SU-DHL-6 (cell line): ENCODE results near the gene CD83.

Experiments
- H2AFZ ChIP-seq: fragments of 200-600 bp; sonication (generic); 2 replicates; pipeline ENCODE4 v1.6.1; 2014; ENCODE audit warnings: low read depth, mild to moderate bottlenecking, moderate library complexity, mixed read lengths, antibody characterized with exemption, low read length; ENCODE audit not compliant: severe bottlenecking
- H3F3A ChIP-seq: fragments of 200-600 bp; shearing (Covaris generic); 2 replicates; pipeline ENCODE4 v1.6.0; 2016; ENCODE audit warnings: antibody characterized with exemption, mild to moderate bottlenecking; ENCODE audit not compliant: insufficient read depth
- H3K27ac ChIP-seq: fragments of 200-600 bp; sonication (generic); 2 replicates; pipeline ENCODE4 v1.5.1; 2016; ENCODE audit warnings: low read depth, mild to moderate bottlenecking, low read length, moderate library complexity, mixed read lengths
- H3K27me3 ChIP-seq: fragments of 200-600 bp; sonication (generic), shearing (Covaris generic); 2 replicates; pipeline ENCODE4 v1.6.0; 2014; ENCODE audit warnings: mild to moderate bottlenecking, low read length
- H3K36me3 ChIP-seq: fragments of 200-600 bp; sonication (generic); 2 replicates; pipeline ENCODE4 v1.6.1; 2014; ENCODE audit warnings: mild to moderate bottlenecking, low read length, mixed read lengths
- H3K4me2 ChIP-seq: fragments of 300-600, 200-600 bp; shearing (Covaris generic), sonication (generic); 2 replicates; pipeline ENCODE4 v1.6.0; 2014; ENCODE audit warnings: low read length, low read depth, mild to moderate bottlenecking; ENCODE audit not compliant: poor library complexity, severe bottlenecking
- H3K4me3 ChIP-seq: fragments of 200-600 bp; sonication (generic); 2 replicates; pipeline ENCODE4 v1.5.1; 2014; ENCODE audit warnings: antibody characterized with exemption, low read length, mild to moderate bottlenecking, mixed read lengths; ENCODE audit not compliant: insufficient read depth, poor library complexity, severe bottlenecking
- H3K79me2 ChIP-seq: fragments of 200-600 bp; sonication (generic); 2 replicates; pipeline ENCODE4 v1.6.1; 2014; ENCODE audit warnings: mild to moderate bottlenecking, low read length, moderate library complexity; ENCODE audit not compliant: insufficient read depth
- H3K9ac ChIP-seq: fragments of 200-600 bp; sonication (generic); 2 replicates; pipeline ENCODE4 v1.7.0; 2014; ENCODE audit warnings: mild to moderate bottlenecking, low read length
- H3K9me2 ChIP-seq: fragments of 200-600 bp; sonication (generic); replicated peaks from 2 replicates; pipeline ENCODE4 v1.6.1; 2014; ENCODE audit warnings: low read length; ENCODE audit not compliant: insufficient read depth
- H3K9me3 ChIP-seq: fragments of 200-600 bp; sonication (generic); 2 replicates; pipeline ENCODE4 v1.6.1; 2014; ENCODE audit warnings: low read length, mixed read lengths; ENCODE audit not compliant: insufficient read depth
- H4K20me1 ChIP-seq: fragments of 200-600 bp; sonication (generic); 2 replicates; pipeline ENCODE4 v1.6.1; 2014; ENCODE audit warnings: low read depth, mild to moderate bottlenecking, antibody characterized with exemption, low read length, moderate library complexity, mixed read lengths
- CTCF ChIP-seq: fragments of 200-600 bp; sonication (generic); IDR thresholded peaks from one replicate; pipeline ENCODE4 v1.5.1; 2017; ENCODE audit warnings: antibody characterized with exemption, mild to moderate bottlenecking, low read length, moderate library complexity; ENCODE audit not compliant: insufficient read depth, poor library complexity, severe bottlenecking
- EZH2phosphoT487 ChIP-seq: fragments of 200-600 bp; sonication (generic), shearing (Covaris generic); conservative IDR thresholded peaks from 2 replicates; pipeline ENCODE4 v1.6.1; 2018; ENCODE audit warnings: mild to moderate bottlenecking, antibody characterized with exemption, low read length, moderate library complexity, mixed read lengths

The CD83 gene

DNA sequence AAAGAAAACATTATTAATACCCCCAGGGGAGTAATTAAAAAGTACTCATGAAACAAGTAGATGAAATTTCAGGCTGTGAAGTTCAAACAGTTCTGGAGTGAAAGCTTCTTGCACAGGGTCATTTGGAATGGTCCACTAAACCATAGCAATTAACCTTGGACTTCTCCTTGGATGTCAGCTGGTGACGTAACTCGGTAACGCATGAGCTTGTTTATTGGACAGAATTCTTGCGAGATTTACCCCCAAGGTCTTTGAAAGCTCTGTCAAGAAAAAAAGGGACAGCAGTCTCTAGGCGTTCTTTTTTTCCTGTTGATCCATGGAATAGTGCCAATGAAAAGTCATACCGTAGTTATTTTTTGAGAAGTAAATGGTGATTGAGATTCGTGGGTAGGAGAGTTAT lies 2.2 kb downstream of the CD83 start:
- Histone ChIP-seq H3K4me2 (peak overlapping the region; percentile 68), H2AFZ (no peak overlapping the region), H3K9ac (peak overlapping the region; percentile 82), H3K9me2 (no peaks in the 10 kb centered on the region), H3K27ac (peak overlapping the region; percentile 60; the same call in 1 of the 2 replicates), H4K20me1 (peaks cover 13% of the 10 kb centered on the region; the same call in 1 of the 2 replicates), H3K36me3 (peaks cover 38% of the 10 kb centered on the region), H3K79me2 (peaks cover 71% of the 10 kb centered on the region), H3K27me3 (no peaks in the 10 kb centered on the region), H3K9me3 (no peaks in the 10 kb centered on the region), H3K4me3 (peak overlapping the region; percentile 75), H3F3A (peaks cover 33% of the 10 kb centered on the region)
- TF ChIP-seq CTCF: no peak
- TF ChIP-seq EZH2phosphoT487: no peak

DNA sequence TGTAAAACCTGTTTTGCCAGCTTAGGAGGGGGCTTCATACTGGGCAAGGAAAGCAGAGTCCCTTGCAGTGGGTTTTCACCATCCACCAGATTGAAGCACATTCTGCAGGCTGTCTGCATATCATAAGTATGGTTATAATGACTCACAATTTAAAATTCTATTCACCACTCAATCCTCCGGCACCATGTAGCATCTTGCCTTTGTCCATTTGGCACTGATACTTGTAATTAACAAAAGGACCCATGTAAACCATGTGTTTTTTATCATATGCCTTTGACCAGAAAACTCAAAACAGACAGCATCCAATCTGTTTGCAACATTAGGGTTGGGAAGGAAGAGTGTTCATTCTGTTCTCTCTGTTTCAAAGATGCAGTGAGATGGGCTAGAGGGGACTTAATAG lies 3.0 kb downstream of the CD83 start:
- peaks cover 39% of the 10 kb centered on the region for H3K36me3 ChIP-seq
- H3K9ac ChIP-seq: peak overlapping the region; percentile 82; the same call in 1 of the 2 replicates
- H2AFZ ChIP-seq: no peak overlapping the region
- no peaks in the 10 kb centered on the region for H3K27me3 ChIP-seq
- H4K20me1 ChIP-seq: peaks cover 17% of the 10 kb centered on the region; the same call in 1 of the 2 replicates
- peaks cover 30% of the 10 kb centered on the region for H3F3A ChIP-seq
- H3K4me3 ChIP-seq: peak overlapping the region; percentile 75
- no peaks in the 10 kb centered on the region for H3K9me3 ChIP-seq
- H3K79me2 ChIP-seq: peaks cover 79% of the 10 kb centered on the region
- peak overlapping the region; percentile 10; the same call in 1 of the 2 replicates for H3K27ac ChIP-seq
- H3K9me2 ChIP-seq: no peaks in the 10 kb centered on the region
- H3K4me2 ChIP-seq: peak overlapping the region; percentile 68
- no peak for TF ChIP-seq EZH2phosphoT487
- no peak for TF ChIP-seq CTCF

DNA sequence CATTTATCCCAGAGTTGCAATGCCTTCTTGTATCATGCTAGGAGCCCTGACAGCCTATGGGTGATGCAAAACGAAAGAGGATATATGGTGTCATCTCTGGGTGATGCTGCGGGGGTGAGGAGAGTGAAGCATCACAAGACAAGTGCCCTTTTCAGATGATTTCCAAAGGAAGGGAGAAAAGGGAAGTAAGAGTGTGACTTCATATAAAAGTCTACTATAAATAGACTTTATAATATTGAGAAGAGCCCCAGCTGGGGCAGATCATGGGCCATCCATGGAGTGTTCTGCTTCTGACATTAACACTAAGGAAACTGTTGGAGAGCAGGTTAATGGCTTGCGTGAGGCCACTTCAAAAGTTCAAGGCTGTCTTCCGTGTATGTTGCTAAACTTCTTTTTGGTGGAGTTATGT lies 4.4 kb downstream of the CD83 start:
- H3K79me2 ChIP-seq: peaks cover 93% of the 10 kb centered on the region
- H3K9me3 ChIP-seq: no peaks in the 10 kb centered on the region
- no peak overlapping the region for H3K9ac ChIP-seq
- H3K27me3 ChIP-seq: no peaks in the 10 kb centered on the region
- H3K27ac ChIP-seq: peak overlapping the region; percentile 30
- H3K9me2 ChIP-seq: no peaks in the 10 kb centered on the region
- peak overlapping the region; percentile 68 for H3K4me2 ChIP-seq
- peaks cover 22% of the 10 kb centered on the region; the same call in 1 of the 2 replicates for H3F3A ChIP-seq
- no peak overlapping the region for H3K4me3 ChIP-seq
- H3K36me3 ChIP-seq: peaks cover 47% of the 10 kb centered on the region
- no peak overlapping the region for H2AFZ ChIP-seq
- TF ChIP-seq CTCF (no peak), EZH2phosphoT487 (no peak)
- H4K20me1 ChIP-seq: peaks cover 20% of the 10 kb centered on the region
